IMR-90 (cell line): ENCODE results near the gene MTCL1.

Experiments
- BHLHE40 ChIP-seq: fragments of 150-350 bp; IDR thresholded peaks from 2 replicates; pipeline ENCODE4 v1.6.1; 2016; ENCODE audit warnings: mild to moderate bottlenecking, low read depth, low read length
- CEBPB ChIP-seq: IDR thresholded peaks from 2 replicates; pipeline ENCODE4 v1.6.1; 2012; ENCODE audit warnings: low read depth, low read length, improper control_type of control experiment
- ELK1 ChIP-seq: fragments of 150-350 bp; IDR thresholded peaks from 2 replicates; pipeline ENCODE4 v1.6.1; 2016; ENCODE audit warnings: low read depth, mild to moderate bottlenecking, low read length, moderate library complexity, borderline replicate concordance
- FOS ChIP-seq: fragments of 150-350 bp; IDR thresholded peaks from 2 replicates; pipeline ENCODE4 v1.6.1; 2016; ENCODE audit warnings: low read depth, low read length
- MAZ ChIP-seq: IDR thresholded peaks from 2 replicates; pipeline ENCODE4 v1.6.1; 2012; ENCODE audit warnings: low read depth, mild to moderate bottlenecking, low read length, improper control_type of control experiment, moderate library complexity, borderline replicate concordance
- MXI1 ChIP-seq: IDR thresholded peaks from 2 replicates; pipeline ENCODE4 v1.6.1; 2012; ENCODE audit warnings: low read depth, mild to moderate bottlenecking, low read length, moderate library complexity, borderline replicate concordance
- NFE2L2 ChIP-seq: fragments of 150-350 bp; IDR thresholded peaks from 2 replicates; pipeline ENCODE4 v1.6.1; 2016; ENCODE audit warnings: low read depth, mild to moderate bottlenecking, low read length
- POLR2A ChIP-seq: IDR thresholded peaks from 2 replicates; pipeline ENCODE4 v1.6.1; 2012; ENCODE audit warnings: mild to moderate bottlenecking, low read depth, low read length
- RAD21 ChIP-seq: IDR thresholded peaks from 2 replicates; pipeline ENCODE4 v1.6.1; 2012; ENCODE audit warnings: low read length, improper control_type of control experiment
- RCOR1 ChIP-seq: IDR thresholded peaks from 2 replicates; pipeline ENCODE4 v1.6.1; 2012; ENCODE audit warnings: mild to moderate bottlenecking, low read length, improper control_type of control experiment; ENCODE audit not compliant: insufficient replicate concordance
- SMC3 ChIP-seq: fragments of 150-350 bp; IDR thresholded peaks from 2 replicates; pipeline ENCODE4 v1.6.1; 2016; ENCODE audit warnings: low read depth, mild to moderate bottlenecking, antibody characterized with exemption, low read length, moderate library complexity
- TF ChIP-seq, protein P1 (sequence below): conservative IDR thresholded peaks from 2 replicates; pipeline ENCODE4 v1.5.1; 2012; ENCODE audit warnings: mild to moderate bottlenecking, low read depth, low read length, improper control_type of control experiment
- TF ChIP-seq, protein P2 (sequence below): fragments of 150-350 bp; IDR thresholded peaks from 2 replicates; pipeline ENCODE4 v1.6.1; 2017; ENCODE audit warnings: mild to moderate bottlenecking, antibody characterized with exemption, low read length, low read depth

- TF ChIP-seq, protein P1, sequence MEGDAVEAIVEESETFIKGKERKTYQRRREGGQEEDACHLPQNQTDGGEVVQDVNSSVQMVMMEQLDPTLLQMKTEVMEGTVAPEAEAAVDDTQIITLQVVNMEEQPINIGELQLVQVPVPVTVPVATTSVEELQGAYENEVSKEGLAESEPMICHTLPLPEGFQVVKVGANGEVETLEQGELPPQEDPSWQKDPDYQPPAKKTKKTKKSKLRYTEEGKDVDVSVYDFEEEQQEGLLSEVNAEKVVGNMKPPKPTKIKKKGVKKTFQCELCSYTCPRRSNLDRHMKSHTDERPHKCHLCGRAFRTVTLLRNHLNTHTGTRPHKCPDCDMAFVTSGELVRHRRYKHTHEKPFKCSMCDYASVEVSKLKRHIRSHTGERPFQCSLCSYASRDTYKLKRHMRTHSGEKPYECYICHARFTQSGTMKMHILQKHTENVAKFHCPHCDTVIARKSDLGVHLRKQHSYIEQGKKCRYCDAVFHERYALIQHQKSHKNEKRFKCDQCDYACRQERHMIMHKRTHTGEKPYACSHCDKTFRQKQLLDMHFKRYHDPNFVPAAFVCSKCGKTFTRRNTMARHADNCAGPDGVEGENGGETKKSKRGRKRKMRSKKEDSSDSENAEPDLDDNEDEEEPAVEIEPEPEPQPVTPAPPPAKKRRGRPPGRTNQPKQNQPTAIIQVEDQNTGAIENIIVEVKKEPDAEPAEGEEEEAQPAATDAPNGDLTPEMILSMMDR = no peak
- TF ChIP-seq CEBPB (no peak), SMC3 (no peak), NFE2L2 (no peak), RCOR1 (no peak), RAD21 (no peak), MAZ (no peak), BHLHE40 (no peak), MXI1 (no peak), POLR2A (no peak), FOS (no peak), ELK1 (no peak)
- TF ChIP-seq, protein P2, sequence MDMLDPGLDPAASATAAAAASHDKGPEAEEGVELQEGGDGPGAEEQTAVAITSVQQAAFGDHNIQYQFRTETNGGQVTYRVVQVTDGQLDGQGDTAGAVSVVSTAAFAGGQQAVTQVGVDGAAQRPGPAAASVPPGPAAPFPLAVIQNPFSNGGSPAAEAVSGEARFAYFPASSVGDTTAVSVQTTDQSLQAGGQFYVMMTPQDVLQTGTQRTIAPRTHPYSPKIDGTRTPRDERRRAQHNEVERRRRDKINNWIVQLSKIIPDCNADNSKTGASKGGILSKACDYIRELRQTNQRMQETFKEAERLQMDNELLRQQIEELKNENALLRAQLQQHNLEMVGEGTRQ = no peak
Observed at GRCh38 chr18:8781671-8782070, 76.3 kb downstream of the MTCL1 start.
